Measurements from ENCODE around the gene YY1AP1.
A peak's percentile ranks its signal among the peaks of the same experiment; 100 is the strongest.
"Not testable (repeated sequence)": the region's sequence is repeated elsewhere in the genome, so short reads cannot be mapped to it uniquely, and the experiment has no call there.

YY1AP1 gene

GRCh38 chr1:155704414-155704813 is 15.8 kb upstream of the YY1AP1 start:
- H3K27ac Mint-ChIP-seq; H3K4me3 Mint-ChIP-seq; intact Hi-C loops (cut with micrococcal nuclease); H3K9me3 Mint-ChIP-seq; H3K27me3 Mint-ChIP-seq; H3K36me3 Mint-ChIP-seq (ENCODE audit: low read depth): not testable (repeated sequence)
- H3K4me1 Mint-ChIP-seq (ENCODE audit: low read depth), result peaks cover 35% of the 10 kb centered on the region

DNA sequence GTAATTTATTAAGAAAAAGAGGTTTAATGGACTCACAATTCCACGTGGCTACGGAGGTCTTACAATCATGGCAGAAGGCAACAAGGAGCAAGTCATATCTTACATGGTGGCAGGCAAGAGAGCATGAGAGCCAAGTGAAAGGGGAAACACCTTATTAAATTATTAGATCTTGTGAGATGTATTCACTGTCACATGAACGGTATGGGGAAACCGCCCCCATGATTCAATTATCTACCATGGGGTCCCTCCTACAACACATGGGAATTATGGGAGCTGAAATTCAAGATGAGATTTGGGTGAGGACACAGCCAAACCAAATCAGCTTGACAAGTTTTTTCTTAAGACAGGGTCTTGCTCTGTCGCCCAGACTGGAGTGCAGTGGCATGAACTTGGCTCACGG is 14.6 kb upstream of the YY1AP1 start:
- H3K4me1 Mint-ChIP-seq (ENCODE audit: low read depth), result peaks cover 43% of the 10 kb centered on the region
- intact Hi-C loops (cut with micrococcal nuclease), result no loop called here
- H3K36me3 Mint-ChIP-seq (ENCODE audit: low read depth), result no peaks in the 10 kb centered on the region
- H3K9me3 Mint-ChIP-seq, result no peaks in the 10 kb centered on the region
- H3K27me3 Mint-ChIP-seq, result no peaks in the 10 kb centered on the region
- no peak overlapping the region for H3K4me3 Mint-ChIP-seq
- no peak overlapping the region for H3K27ac Mint-ChIP-seq

- Mint-ChIP-seq H3K4me1 (ENCODE audit: low read depth) (peaks cover 50% of the 10 kb centered on the region), H3K27ac (peak overlapping the region; percentile 67)
- H3K4me3 Mint-ChIP-seq; H3K27me3 Mint-ChIP-seq; H3K36me3 Mint-ChIP-seq (ENCODE audit: low read depth); H3K9me3 Mint-ChIP-seq; intact Hi-C loops (cut with micrococcal nuclease): not testable (repeated sequence)
Measured at GRCh38 chr1:155701675-155702074, 13.1 kb upstream of the YY1AP1 start.

- H3K4me3 Mint-ChIP-seq; intact Hi-C loops (cut with micrococcal nuclease); H3K27ac Mint-ChIP-seq; H3K27me3 Mint-ChIP-seq; H3K9me3 Mint-ChIP-seq: not testable (repeated sequence)
- H3K36me3 Mint-ChIP-seq (ENCODE audit: low read depth), result peaks cover 21% of the 10 kb centered on the region
- H3K4me1 Mint-ChIP-seq (ENCODE audit: low read depth), result peaks cover 56% of the 10 kb centered on the region
Measured at GRCh38 chr1:155699062-155699461, 10.5 kb upstream of the YY1AP1 start.

DNA sequence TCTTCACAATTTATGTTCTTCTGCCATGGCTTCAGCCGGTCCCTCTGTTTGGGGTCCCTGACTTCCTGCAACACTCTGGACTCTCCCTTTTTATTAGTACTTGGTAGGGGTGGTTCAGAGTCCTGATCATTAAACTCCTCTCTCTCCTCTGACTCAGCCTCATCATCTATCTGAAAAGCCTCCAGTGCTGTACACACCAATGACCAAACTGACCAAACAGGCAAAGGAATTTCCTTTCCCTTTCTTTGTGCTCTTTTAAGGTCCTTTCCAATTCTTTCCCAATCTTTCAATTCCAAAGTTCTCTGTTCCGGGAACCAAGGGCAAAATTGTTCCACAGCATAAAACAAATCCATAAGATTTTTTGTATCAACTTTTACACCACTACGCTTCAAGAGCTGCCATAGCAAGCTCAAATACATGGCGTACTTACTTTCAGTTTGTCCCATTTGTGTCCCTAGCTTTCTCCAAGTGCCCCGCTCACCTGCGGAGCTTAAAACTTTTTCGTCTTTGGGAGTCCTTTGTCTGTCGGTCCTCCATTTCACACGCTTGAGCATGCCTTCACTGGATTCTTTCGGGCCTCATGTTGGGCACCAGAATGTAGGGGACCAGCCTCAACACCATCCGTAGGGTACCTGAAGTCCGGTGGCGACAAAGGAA is 9.9 kb upstream of the YY1AP1 start:
- Mint-ChIP-seq H3K27me3 (no peaks in the 10 kb centered on the region), H3K4me1 (ENCODE audit: low read depth) (peaks cover 52% of the 10 kb centered on the region), H3K4me3 (no peak overlapping the region), H3K9me3 (no peaks in the 10 kb centered on the region), H3K36me3 (ENCODE audit: low read depth) (peaks cover 21% of the 10 kb centered on the region), H3K27ac (no peak overlapping the region)
- intact Hi-C loops (cut with micrococcal nuclease), result no loop called here

DNA sequence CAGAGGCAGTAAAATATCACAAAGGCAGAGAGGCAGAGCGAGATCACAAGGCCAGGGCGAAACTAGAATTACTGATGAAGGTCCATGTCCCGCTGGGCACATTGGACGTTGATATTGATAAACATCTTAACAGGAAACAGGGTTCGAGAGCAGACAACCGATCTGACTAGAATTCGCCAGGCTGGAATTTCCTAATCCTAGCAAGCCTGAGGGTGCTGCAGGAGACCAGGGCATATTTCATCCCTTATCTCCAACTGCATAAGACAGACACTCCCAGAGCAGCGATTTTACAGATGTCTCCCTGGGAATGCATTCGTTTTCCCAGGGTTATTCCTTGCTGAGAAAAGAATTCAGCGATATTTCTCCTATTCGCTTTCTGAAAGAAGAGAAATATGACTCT is 9.0 kb upstream of the YY1AP1 start:
- H3K27ac Mint-ChIP-seq; H3K4me3 Mint-ChIP-seq; H3K27me3 Mint-ChIP-seq; H3K9me3 Mint-ChIP-seq; intact Hi-C loops (cut with micrococcal nuclease): not testable (repeated sequence)
- Mint-ChIP-seq H3K4me1 (ENCODE audit: low read depth) (peaks cover 45% of the 10 kb centered on the region), H3K36me3 (ENCODE audit: low read depth) (peaks cover 27% of the 10 kb centered on the region)

DNA sequence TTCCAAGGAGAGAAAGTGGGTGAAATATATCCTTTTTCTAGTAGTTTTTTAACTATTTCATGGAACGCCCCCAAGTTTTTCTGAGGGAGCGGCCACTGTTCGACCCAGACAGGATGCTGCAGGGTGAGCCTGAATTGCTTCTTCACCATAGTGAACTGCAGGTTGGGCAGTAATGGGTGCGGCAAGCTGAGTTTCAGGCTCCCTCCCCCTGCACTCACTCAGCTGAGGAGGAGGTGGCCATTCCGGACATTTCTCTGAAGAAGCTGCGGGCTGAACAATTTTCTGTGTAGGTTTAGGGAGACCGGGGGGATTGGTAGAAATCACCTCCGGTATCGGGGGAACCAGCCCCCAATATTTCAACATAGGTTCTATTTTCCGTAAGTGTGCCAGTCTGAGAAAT is 8.5 kb upstream of the YY1AP1 start:
- Mint-ChIP-seq H3K36me3 (ENCODE audit: low read depth) (peaks cover 33% of the 10 kb centered on the region), H3K4me1 (ENCODE audit: low read depth) (peaks cover 40% of the 10 kb centered on the region), H3K4me3 (no peak overlapping the region), H3K27ac (no peak overlapping the region), H3K27me3 (no peaks in the 10 kb centered on the region), H3K9me3 (peaks cover 6% of the 10 kb centered on the region)
- intact Hi-C loops (cut with micrococcal nuclease), result no loop called here

DNA sequence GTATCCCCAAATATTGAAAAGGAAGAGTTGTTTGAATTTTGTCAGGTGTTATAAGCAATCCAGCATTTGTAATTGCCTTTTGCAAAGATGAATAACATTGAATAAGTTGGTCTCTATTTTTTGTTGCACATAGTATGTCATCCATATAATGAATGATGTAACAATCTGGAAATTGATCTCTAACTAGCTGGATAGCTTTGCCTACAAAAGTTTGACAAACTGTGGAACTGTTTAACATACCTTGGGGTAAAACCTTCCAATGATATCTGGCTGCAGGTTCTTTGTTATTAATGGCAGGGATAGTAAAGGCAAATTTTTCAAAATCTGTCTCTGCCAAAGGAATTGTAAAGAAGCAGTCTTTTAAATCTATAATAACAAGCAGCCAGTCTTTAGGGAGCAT is 8.0 kb upstream of the YY1AP1 start:
- peaks cover 11% of the 10 kb centered on the region for H3K9me3 Mint-ChIP-seq
- peaks cover 38% of the 10 kb centered on the region for H3K36me3 Mint-ChIP-seq (ENCODE audit: low read depth)
- H3K4me3 Mint-ChIP-seq, result no peak overlapping the region
- intact Hi-C loops (cut with micrococcal nuclease), result no loop called here
- H3K4me1 Mint-ChIP-seq (ENCODE audit: low read depth), result peaks cover 44% of the 10 kb centered on the region
- no peak overlapping the region for H3K27ac Mint-ChIP-seq
- H3K27me3 Mint-ChIP-seq, result no peaks in the 10 kb centered on the region

GRCh38 chr1:155695608-155696007 is 7.0 kb upstream of the YY1AP1 start:
- no peak overlapping the region for H3K4me3 Mint-ChIP-seq
- peaks cover 16% of the 10 kb centered on the region for H3K9me3 Mint-ChIP-seq
- H3K4me1 Mint-ChIP-seq (ENCODE audit: low read depth), result peaks cover 53% of the 10 kb centered on the region
- intact Hi-C loops (cut with micrococcal nuclease), result no loop called here
- peaks cover 47% of the 10 kb centered on the region for H3K36me3 Mint-ChIP-seq (ENCODE audit: low read depth)
- no peak overlapping the region for H3K27ac Mint-ChIP-seq
- H3K27me3 Mint-ChIP-seq, result no peaks in the 10 kb centered on the region

GRCh38 chr1:155695072-155695471 is 6.5 kb upstream of the YY1AP1 start:
- peaks cover 58% of the 10 kb centered on the region for H3K4me1 Mint-ChIP-seq (ENCODE audit: low read depth)
- intact Hi-C loops (cut with micrococcal nuclease), result no loop called here
- no peak overlapping the region for H3K4me3 Mint-ChIP-seq
- H3K36me3 Mint-ChIP-seq (ENCODE audit: low read depth), result peaks cover 53% of the 10 kb centered on the region
- peaks cover 16% of the 10 kb centered on the region for H3K9me3 Mint-ChIP-seq
- H3K27ac Mint-ChIP-seq, result no peak overlapping the region
- H3K27me3 Mint-ChIP-seq, result no peaks in the 10 kb centered on the region

GRCh38 chr1:155694167-155694566 is 5.6 kb upstream of the YY1AP1 start:
- Mint-ChIP-seq H3K27me3 (no peaks in the 10 kb centered on the region), H3K9me3 (peaks cover 16% of the 10 kb centered on the region), H3K27ac (no peak overlapping the region), H3K4me1 (ENCODE audit: low read depth) (peaks cover 66% of the 10 kb centered on the region), H3K4me3 (no peak overlapping the region), H3K36me3 (ENCODE audit: low read depth) (peaks cover 58% of the 10 kb centered on the region)
- intact Hi-C loops (cut with micrococcal nuclease), result no loop called here

- no peak overlapping the region for H3K27ac Mint-ChIP-seq
- no peak overlapping the region for H3K4me3 Mint-ChIP-seq
- H3K4me1 Mint-ChIP-seq (ENCODE audit: low read depth), result peaks cover 49% of the 10 kb centered on the region
- intact Hi-C loops (cut with micrococcal nuclease), result no loop called here
- H3K36me3 Mint-ChIP-seq (ENCODE audit: low read depth), result peaks cover 67% of the 10 kb centered on the region
- peaks cover 16% of the 10 kb centered on the region for H3K9me3 Mint-ChIP-seq
- H3K27me3 Mint-ChIP-seq, result no peaks in the 10 kb centered on the region
Measured at GRCh38 chr1:155691992-155692528, 3.5 kb upstream of the YY1AP1 start.

DNA sequence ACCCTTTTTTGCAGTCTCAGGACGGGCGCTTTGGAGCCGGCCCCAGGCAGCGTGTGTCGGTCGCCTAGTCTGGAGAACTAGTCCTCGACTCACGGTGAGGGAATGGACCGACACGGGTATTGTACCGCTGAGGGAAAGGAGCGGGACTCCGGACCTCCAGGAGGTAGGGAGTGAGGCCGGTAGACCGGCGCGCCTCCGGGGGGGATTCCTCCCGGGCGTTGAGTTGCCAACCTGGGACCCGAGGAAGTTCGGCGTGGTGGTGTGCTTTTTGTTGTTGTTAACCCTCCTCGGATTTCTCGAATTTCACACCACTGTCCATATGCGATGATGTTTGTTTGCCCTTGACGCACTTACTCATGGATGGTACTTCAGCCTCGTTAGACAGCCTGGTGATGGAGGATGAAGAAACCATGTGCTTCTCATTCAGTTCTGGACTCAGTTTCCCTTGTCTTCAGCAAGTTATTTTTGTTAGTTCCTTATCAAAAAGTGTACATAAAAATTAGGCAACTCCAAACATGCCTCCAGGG is 570 bp upstream of the YY1AP1 start, which contains the start of gene DAP3:
Gene DAP3, plus strand, starts transcription at position 11 of the 527 bp plus-strand sequence. CDS start 20,689 bp downstream, outside the sequence.
- intact Hi-C loops (cut with micrococcal nuclease); H3K27me3 Mint-ChIP-seq: not testable (repeated sequence)
- H3K9me3 Mint-ChIP-seq, result peaks cover 16% of the 10 kb centered on the region
- peak within 1 kb of the TSS; percentile 99 for H3K27ac Mint-ChIP-seq
- H3K4me3 Mint-ChIP-seq, result peak within 1 kb of the TSS; percentile 99
- peaks cover 69% of the 10 kb centered on the region for H3K36me3 Mint-ChIP-seq (ENCODE audit: low read depth)
- peaks cover 54% of the 10 kb centered on the region for H3K4me1 Mint-ChIP-seq (ENCODE audit: low read depth)

DNA sequence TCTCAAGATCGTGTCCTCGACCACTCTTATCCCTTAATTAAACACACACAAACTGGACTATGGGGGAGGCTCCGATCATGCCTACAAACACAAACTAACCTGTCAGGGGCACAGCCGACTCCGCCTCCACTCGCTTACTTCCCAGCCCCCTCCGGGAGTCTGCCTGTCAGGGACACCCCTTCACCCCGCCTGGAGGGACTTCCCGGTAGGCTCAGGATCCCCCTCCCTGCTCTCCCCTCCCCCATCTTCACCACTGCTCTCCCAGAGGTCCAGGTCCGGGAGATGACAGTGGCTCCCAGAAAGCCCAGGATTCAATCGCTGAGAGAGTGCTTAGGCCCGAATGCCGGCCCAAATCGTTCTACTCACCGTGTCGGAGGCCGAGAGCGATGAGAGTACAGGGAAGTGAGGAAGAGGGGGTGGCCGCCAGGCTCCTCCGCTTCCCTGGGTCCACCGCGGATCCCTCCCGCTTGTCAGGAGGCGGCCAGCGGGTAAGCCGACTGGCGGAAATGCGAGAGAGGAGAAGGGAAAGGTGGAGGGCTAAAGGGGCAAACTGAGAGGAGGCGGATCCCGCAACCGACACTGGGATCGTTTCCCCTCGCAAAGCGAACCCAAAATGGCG is 760 bp downstream of the YY1AP1 start:
- intact Hi-C loops (cut with micrococcal nuclease); H3K27me3 Mint-ChIP-seq: not testable (repeated sequence)
- Mint-ChIP-seq H3K36me3 (ENCODE audit: low read depth) (peaks cover 78% of the 10 kb centered on the region), H3K4me3 (peak overlapping the region; percentile 99), H3K27ac (peak overlapping the region; percentile 99), H3K9me3 (peaks cover 16% of the 10 kb centered on the region), H3K4me1 (ENCODE audit: low read depth) (peaks cover 65% of the 10 kb centered on the region)

Measured in dendritic cell treated with granulocyte-macrophage colony-stimulating factor and Interleukin-4, amounts not matched to agents 40 ng/mL and 50 ng/mL, for 4 days (primary cell).